Measurements from ENCODE around the gene SMAD2.

DNA sequence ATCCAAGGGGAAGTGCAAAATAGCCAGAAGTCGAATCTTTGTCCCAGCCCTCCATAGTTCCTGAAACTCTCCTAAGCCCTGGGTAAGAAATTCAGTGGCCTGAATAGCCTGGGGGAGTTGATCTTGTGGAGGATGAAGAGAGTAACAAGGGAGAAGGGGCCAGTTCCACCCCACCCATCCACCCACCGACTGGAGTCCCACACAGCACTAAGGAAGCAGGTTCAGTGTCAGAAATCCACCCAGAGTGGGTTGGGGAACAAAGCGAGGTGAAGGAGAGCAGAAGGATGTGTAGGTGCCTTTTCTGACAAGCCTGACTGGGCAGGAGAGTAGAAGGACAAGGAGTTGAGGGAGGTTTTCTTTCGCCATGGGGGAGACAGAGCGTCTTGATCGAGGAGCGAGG is 136.8 kb downstream of the SMAD2 start:
- TF ChIP-seq CTCF (IDR thresholded peaks at IDR 0.05): no peak
- no peak for TF ChIP-seq POLR2AphosphoS5 (IDR thresholded peaks at IDR 0.05; ENCODE audit: low read depth, low read length)
- TF ChIP-seq SIN3A (IDR thresholded peaks at IDR 0.05; ENCODE audit: borderline replicate concordance, insufficient read depth, low read depth, low read length): no peak
- TF ChIP-seq, protein P1, sequence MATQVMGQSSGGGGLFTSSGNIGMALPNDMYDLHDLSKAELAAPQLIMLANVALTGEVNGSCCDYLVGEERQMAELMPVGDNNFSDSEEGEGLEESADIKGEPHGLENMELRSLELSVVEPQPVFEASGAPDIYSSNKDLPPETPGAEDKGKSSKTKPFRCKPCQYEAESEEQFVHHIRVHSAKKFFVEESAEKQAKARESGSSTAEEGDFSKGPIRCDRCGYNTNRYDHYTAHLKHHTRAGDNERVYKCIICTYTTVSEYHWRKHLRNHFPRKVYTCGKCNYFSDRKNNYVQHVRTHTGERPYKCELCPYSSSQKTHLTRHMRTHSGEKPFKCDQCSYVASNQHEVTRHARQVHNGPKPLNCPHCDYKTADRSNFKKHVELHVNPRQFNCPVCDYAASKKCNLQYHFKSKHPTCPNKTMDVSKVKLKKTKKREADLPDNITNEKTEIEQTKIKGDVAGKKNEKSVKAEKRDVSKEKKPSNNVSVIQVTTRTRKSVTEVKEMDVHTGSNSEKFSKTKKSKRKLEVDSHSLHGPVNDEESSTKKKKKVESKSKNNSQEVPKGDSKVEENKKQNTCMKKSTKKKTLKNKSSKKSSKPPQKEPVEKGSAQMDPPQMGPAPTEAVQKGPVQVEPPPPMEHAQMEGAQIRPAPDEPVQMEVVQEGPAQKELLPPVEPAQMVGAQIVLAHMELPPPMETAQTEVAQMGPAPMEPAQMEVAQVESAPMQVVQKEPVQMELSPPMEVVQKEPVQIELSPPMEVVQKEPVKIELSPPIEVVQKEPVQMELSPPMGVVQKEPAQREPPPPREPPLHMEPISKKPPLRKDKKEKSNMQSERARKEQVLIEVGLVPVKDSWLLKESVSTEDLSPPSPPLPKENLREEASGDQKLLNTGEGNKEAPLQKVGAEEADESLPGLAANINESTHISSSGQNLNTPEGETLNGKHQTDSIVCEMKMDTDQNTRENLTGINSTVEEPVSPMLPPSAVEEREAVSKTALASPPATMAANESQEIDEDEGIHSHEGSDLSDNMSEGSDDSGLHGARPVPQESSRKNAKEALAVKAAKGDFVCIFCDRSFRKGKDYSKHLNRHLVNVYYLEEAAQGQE (IDR thresholded peaks at IDR 0.05; ENCODE audit: insufficient read depth in 1 of 2, low read depth in 2 of 2, low read length in 1 of 2): no peak
- no peak for TF ChIP-seq TCF7L2 (IDR thresholded peaks at IDR 0.05; ENCODE audit: low read depth, low read length)
